Measurements from ENCODE around the gene SMCO4. TPM values are rescaled to one million over a fixed set of nuclear protein-coding genes. Genes with fewer than 3 reads are reported as not detected.

Gene SMCO4
- total RNA-seq, 1 experiment from 2014 or later = 9.3 TPM

GRCh38 chr11:93564895-93565294 is 21.7 kb upstream of the SMCO4 start:
- no peak for DNase-seq (ENCODE audit: low spot score)

GRCh38 chr11:93563857-93564256 is 20.7 kb upstream of the SMCO4 start:
- no TSS peak for BruUV-seq (replicated peaks)
- Histone ChIP-seq H3K9me3 (ENCODE audit: low read depth, low read length, poor library complexity, severe bottlenecking) (no peaks in the 10 kb centered on the region), H3K27ac (ENCODE audit: low read depth, low read length, poor library complexity, severe bottlenecking) (no peak overlapping the region), H3K4me3 (ENCODE audit: low read depth, low read length, poor library complexity, severe bottlenecking) (no peak overlapping the region), H3K27me3 (replicated peaks; ENCODE audit: insufficient read depth, low read depth, low read length, poor library complexity) (no peaks in the 10 kb centered on the region), H3K4me1 (ENCODE audit: insufficient read depth, low read length, poor library complexity, severe bottlenecking) (no peaks in the 10 kb centered on the region), H3K36me3 (ENCODE audit: insufficient read depth, low read length, poor library complexity, severe bottlenecking) (no peaks in the 10 kb centered on the region)
- TF ChIP-seq CTCF (conservative IDR thresholded peaks at IDR 0.05; ENCODE audit: low read depth, low read length) (no peak), EZH2 (IDR thresholded peaks at IDR 0.05; ENCODE audit: borderline replicate concordance, low read depth, low read length, poor library complexity, severe bottlenecking) (no peak)
- DNase-seq (ENCODE audit: low spot score) = no peak
- ChIA-PET POLR2A (ENCODE audit: low non-redundant PET) (no interaction called here), CTCF (no interaction called here)
- intact Hi-C loops (cut with micrococcal nuclease; ENCODE audit: unreplicated experiment) = no loop called here

More at GRCh38 chr11:93564895-93565294, 21.7 kb upstream of the SMCO4 start:
- TF ChIP-seq CTCF (conservative IDR thresholded peaks at IDR 0.05; ENCODE audit: low read depth, low read length) (no peak), EZH2 (IDR thresholded peaks at IDR 0.05; ENCODE audit: borderline replicate concordance, low read depth, low read length, poor library complexity, severe bottlenecking) (no peak)
- Histone ChIP-seq H3K27ac (ENCODE audit: low read depth, low read length, poor library complexity, severe bottlenecking) (no peak overlapping the region), H3K36me3 (ENCODE audit: insufficient read depth, low read length, poor library complexity, severe bottlenecking) (no peaks in the 10 kb centered on the region), H3K4me1 (ENCODE audit: insufficient read depth, low read length, poor library complexity, severe bottlenecking) (no peaks in the 10 kb centered on the region), H3K4me3 (ENCODE audit: low read depth, low read length, poor library complexity, severe bottlenecking) (no peak overlapping the region), H3K9me3 (ENCODE audit: low read depth, low read length, poor library complexity, severe bottlenecking) (no peaks in the 10 kb centered on the region), H3K27me3 (replicated peaks; ENCODE audit: insufficient read depth, low read depth, low read length, poor library complexity) (no peaks in the 10 kb centered on the region)
- ChIA-PET POLR2A (ENCODE audit: low non-redundant PET) (no interaction called here), CTCF (no interaction called here)
- intact Hi-C loops (cut with micrococcal nuclease; ENCODE audit: unreplicated experiment) = no loop called here
- no TSS peak for BruUV-seq (replicated peaks)

GRCh38 chr11:93560199-93560932 is 17.2 kb upstream of the SMCO4 start:
- no peak for TF ChIP-seq CTCF (conservative IDR thresholded peaks at IDR 0.05; ENCODE audit: low read depth, low read length)
- no peak for TF ChIP-seq EZH2 (IDR thresholded peaks at IDR 0.05; ENCODE audit: borderline replicate concordance, low read depth, low read length, poor library complexity, severe bottlenecking)
- H3K4me3 ChIP-seq (ENCODE audit: low read depth, low read length, poor library complexity, severe bottlenecking) = no peak overlapping the region
- no peaks in the 10 kb centered on the region for H3K4me1 ChIP-seq (ENCODE audit: insufficient read depth, low read length, poor library complexity, severe bottlenecking)
- H3K36me3 ChIP-seq (ENCODE audit: insufficient read depth, low read length, poor library complexity, severe bottlenecking) = no peaks in the 10 kb centered on the region
- no peak for DNase-seq (ENCODE audit: low spot score)
- intact Hi-C loops (cut with micrococcal nuclease; ENCODE audit: unreplicated experiment) = no loop called here
- H3K9me3 ChIP-seq (ENCODE audit: low read depth, low read length, poor library complexity, severe bottlenecking) = no peaks in the 10 kb centered on the region
- H3K27ac ChIP-seq (ENCODE audit: low read depth, low read length, poor library complexity, severe bottlenecking) = no peak overlapping the region
- no peaks in the 10 kb centered on the region for H3K27me3 ChIP-seq (replicated peaks; ENCODE audit: insufficient read depth, low read depth, low read length, poor library complexity)
- ChIA-PET CTCF (no interaction called here), POLR2A (ENCODE audit: low non-redundant PET) (no interaction called here)
- BruUV-seq (replicated peaks) = no TSS peak
